ENCODE measurements around the gene PTCH1.

PTCH1 gene

DNA sequence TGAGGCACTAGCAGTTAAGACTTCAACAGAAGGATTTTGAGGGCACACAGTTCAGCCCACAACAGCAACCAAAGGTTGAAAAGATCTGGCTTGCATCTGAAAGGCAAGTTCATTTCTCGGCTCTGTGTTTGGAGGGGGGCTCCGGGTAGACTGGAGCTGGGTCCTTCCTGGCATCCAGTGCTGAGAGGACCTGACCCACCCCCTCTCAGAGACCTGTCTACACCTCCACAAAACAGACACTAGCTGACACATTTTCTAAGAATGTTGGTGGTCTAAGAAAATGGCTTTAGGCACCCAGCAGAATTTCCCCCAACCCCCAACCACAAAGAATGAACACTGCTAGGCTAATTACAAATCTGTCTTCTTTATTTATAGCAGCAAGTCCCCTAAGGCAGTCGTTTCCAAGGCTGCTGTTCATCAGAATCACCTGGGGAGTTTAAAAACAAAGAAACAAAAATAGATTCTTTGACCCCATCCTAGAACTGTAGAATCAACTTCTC lies 6.2 kb upstream of the PTCH1 start:
- CTCF ChIA-PET, result no interaction called here
- POLR2A ChIA-PET, result no interaction called here
- DNase-seq (ENCODE audit: extremely low spot score), result no peak
- TF ChIP-seq, protein P1, sequence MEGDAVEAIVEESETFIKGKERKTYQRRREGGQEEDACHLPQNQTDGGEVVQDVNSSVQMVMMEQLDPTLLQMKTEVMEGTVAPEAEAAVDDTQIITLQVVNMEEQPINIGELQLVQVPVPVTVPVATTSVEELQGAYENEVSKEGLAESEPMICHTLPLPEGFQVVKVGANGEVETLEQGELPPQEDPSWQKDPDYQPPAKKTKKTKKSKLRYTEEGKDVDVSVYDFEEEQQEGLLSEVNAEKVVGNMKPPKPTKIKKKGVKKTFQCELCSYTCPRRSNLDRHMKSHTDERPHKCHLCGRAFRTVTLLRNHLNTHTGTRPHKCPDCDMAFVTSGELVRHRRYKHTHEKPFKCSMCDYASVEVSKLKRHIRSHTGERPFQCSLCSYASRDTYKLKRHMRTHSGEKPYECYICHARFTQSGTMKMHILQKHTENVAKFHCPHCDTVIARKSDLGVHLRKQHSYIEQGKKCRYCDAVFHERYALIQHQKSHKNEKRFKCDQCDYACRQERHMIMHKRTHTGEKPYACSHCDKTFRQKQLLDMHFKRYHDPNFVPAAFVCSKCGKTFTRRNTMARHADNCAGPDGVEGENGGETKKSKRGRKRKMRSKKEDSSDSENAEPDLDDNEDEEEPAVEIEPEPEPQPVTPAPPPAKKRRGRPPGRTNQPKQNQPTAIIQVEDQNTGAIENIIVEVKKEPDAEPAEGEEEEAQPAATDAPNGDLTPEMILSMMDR (IDR thresholded peaks at IDR 0.05; ENCODE audit: control extremely low read depth, extremely low read depth, low read depth, missing control alignments), result no peak

DNA sequence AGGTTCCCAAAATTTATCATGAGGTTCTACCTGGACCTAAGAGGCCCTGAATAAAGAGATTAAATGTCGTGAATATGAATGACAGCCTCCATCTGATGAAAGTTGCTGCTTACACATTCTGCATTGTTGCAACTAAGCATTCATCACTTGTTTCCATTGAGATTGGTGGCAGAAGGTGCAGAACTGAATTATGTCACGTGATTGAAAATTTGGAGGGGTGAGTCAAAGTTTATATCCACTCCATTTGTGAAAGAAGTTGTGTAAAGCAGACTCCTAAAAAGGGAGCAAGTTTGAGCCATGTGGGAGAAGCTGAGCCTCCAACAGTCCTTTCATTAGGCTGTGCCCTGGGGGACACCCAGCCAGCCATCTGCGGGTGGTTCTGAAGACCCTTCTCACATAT lies 4.9 kb upstream of the PTCH1 start:
- POLR2A ChIA-PET, result no interaction called here
- no peak for DNase-seq (ENCODE audit: extremely low spot score)
- TF ChIP-seq, protein P1 (IDR thresholded peaks at IDR 0.05; ENCODE audit: control extremely low read depth, extremely low read depth, low read depth, missing control alignments), result no peak
- CTCF ChIA-PET, result no interaction called here

DNA sequence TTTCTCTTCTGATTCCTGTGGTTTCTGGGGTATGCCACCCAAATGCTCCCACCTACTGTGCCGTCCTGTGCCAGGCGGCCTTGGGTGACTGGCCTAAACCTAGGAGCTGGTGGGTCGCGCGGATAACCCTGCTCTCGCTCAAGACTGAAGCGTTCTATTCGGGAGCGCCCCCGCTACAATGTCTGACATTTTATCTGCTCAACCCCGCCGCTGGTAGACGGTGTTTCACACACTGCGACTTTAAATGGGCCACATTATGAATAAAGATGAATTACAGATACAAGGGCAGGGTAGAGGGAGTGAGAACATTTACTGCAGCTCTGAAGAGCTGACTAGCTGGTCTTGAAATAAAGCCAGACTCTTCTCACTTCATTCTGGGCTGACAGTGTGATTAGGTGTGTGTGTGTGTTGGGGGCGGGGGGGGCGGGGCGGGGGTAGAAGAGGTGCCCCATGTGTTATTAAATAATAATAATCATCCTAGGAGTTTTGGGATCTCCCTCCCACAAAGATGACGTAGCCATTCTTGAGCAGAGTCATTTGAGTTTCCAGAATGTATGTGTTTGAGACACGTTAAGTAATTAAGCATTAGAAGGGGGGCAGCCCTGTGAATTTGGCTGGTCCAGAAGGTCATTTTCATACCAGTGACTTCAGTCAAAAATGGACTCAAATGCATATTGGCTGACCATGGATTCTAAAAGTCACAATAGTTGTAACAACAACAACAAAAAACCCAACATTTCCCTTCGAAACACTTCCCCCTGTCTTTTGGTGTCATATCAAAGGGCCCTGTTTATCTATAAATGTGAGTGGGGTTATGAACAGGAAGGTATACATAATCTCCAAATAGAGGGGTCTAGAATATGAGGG lies 1.0 kb upstream of the PTCH1 start:
- ChIA-PET POLR2A (no interaction called here), CTCF (no interaction called here)
- DNase-seq (ENCODE audit: extremely low spot score), result no peak
- TF ChIP-seq, protein P1 (IDR thresholded peaks at IDR 0.05; ENCODE audit: control extremely low read depth, extremely low read depth, low read depth, missing control alignments), result no peak

DNA sequence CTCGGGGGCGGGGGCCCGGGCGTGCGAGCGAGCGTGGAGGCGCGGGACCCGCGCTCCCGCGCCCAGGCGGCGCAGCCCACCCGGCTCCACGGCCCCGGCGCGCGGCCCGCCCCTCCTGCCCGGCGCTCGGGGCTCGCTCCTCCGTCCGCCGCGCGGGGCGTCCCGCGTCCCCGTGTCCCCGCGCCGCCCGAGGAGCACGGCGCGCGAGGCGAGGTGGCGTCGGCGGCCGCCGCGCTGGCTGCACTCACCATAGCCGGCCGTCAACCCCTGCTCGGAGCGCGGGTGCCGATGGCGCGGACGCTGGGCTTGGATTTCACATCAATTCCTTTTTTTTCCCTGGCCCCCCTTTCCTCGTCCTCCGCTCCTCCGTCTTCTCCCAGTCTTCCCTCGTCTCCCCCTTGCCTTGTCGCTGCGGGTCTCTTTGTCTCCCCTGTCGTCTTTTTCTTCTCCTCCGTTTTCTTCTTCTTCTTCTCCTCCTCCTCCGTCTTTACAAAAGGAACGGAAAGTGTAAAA lies 494 bp downstream of the PTCH1 start:
- TF ChIP-seq, protein P1 (IDR thresholded peaks at IDR 0.05; ENCODE audit: control extremely low read depth, extremely low read depth, low read depth, missing control alignments), result no peak
- CTCF ChIA-PET, result no interaction called here
- no peak for DNase-seq (ENCODE audit: extremely low spot score)
- POLR2A ChIA-PET, result no interaction called here

DNA sequence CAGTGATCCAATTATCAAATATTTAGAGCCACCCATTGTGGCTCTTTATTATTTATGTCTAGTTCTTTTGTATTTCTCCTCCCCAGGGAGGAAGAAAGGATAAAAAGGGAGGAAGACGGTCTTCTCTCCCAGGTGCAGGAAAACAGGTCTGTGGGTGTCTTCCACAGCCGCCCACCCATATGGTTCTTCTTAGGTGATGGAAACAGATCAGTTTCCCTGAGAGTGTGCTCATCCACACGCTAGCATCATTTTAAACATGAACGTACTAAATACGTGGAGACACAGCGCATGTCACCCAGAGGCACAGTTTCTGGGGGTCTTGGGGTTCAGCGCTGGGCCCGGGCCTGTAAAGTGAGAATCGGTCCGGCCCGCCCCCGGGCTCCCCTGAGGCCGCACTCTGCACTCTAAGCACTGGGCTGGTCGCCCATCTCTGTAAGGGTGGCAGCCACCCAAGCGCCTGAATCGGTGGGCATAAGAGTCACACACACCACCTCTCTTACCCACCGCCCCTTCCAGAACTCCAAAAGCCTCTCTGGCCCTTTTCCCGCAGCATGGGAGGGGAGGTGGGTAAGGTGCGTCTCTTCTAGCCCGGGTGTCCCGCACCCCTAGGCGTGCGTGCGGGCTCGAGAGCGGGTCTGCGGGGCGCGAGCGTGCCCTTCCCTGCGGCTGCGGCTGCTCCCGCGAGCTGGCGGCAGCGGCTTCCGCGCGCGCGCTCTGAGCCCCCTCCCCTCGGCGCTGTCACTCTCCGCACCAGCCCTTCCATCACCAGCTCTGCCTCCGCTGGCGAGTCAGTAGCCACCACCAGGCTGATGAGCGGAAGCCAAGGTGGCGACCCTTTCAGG lies 1.3 kb downstream of the PTCH1 start:
- peak; percentile 34 for DNase-seq (ENCODE audit: extremely low spot score)
- ChIA-PET POLR2A (no interaction called here), CTCF (no interaction called here)
- TF ChIP-seq, protein P1 (IDR thresholded peaks at IDR 0.05; ENCODE audit: control extremely low read depth, extremely low read depth, low read depth, missing control alignments), result no peak

DNA sequence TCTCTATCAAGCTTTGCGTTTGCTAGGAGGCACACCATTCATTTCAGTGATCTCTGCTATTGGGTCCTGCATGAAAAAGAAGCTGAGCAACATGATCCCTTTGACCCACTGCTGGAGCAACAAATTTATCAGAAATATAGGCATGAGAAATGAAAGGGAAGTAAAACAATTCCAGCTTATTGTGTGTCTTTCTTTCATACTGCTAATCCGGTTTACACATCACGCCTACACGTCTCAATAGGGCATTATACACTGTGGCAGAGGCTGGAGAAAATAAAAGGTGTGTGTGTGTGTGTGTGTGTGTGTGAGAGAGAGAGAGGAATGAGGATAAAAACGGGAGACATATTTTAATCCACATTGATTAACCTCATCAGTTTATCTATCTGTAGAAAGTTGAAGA lies 2.4 kb downstream of the PTCH1 start:
- POLR2A ChIA-PET, result interaction anchor here (0.6 kb wide), 1 partner anchor 51 kb away, joined by 6 read pairs; no protein-coding TSS in a partner anchor
- CTCF ChIA-PET, result interaction anchor here (1.3 kb wide), 1 partner anchor 12 kb away, joined by 3 read pairs; no protein-coding TSS in a partner anchor
- TF ChIP-seq, protein P1 (IDR thresholded peaks at IDR 0.05; ENCODE audit: control extremely low read depth, extremely low read depth, low read depth, missing control alignments), result no peak
- no peak for DNase-seq (ENCODE audit: extremely low spot score)

All from GM10248 (cell line).